ENCODE results near the gene C14orf39. TPM values are rescaled to one million over a fixed set of nuclear protein-coding genes. Genes with fewer than 3 reads are reported as not detected.
"Not testable (repeated sequence)": the region's sequence is repeated elsewhere in the genome, so short reads cannot be mapped to it uniquely, and the experiment has no call there.

The C14orf39 gene
- total RNA-seq, 1 donor from 2014 or later = 7.9 TPM

- TF ChIP-seq CTCF (IDR thresholded peaks at IDR 0.05) = no peak
- H3K4me1 ChIP-seq = no peaks in the 10 kb centered on the region
- DNase-seq (ENCODE audit: low spot score in 2 of 2) = no peak
- no peaks in the 10 kb centered on the region for H3K36me3 ChIP-seq
- H3K9me3 ChIP-seq = no peaks in the 10 kb centered on the region
- intact Hi-C loops (cut with DNase I) = no loop called here
- no peak overlapping the region for H3K27ac ChIP-seq
- H3K27me3 ChIP-seq = peaks cover 5% of the 10 kb centered on the region
- no peak overlapping the region for H3K4me3 ChIP-seq
These were observed 1.3 kb upstream of the C14orf39 start for GRCh38 chr14:60487211-60487610.

- H3K9me3 ChIP-seq = peaks cover 0 to 6% of the 10 kb centered on the region in 2 donors
- H3K27me3 ChIP-seq = peaks cover 5% of the 10 kb centered on the region
- no peaks in the 10 kb centered on the region for H3K36me3 ChIP-seq
- no peak overlapping the region for H3K27ac ChIP-seq
- TF ChIP-seq CTCF (IDR thresholded peaks at IDR 0.05) = no peak
- no peak for DNase-seq (ENCODE audit: low spot score in 2 of 2)
- peak overlapping the region; percentile 18 to 36 for H3K4me3 ChIP-seq
- no peaks in the 10 kb centered on the region for H3K4me1 ChIP-seq
- intact Hi-C loops (cut with DNase I) = no loop called here
These were observed 736 bp downstream of the C14orf39 start for GRCh38 chr14:60485057-60485597.

- Histone ChIP-seq H3K9me3 (peaks cover 0 to 11% of the 10 kb centered on the region in 2 donors), H3K36me3 (no peaks in the 10 kb centered on the region), H3K27me3 (peaks cover 5% of the 10 kb centered on the region), H3K27ac (no peak overlapping the region), H3K4me3 (no peak overlapping the region), H3K4me1 (no peaks in the 10 kb centered on the region)
- no peak for DNase-seq (ENCODE audit: low spot score in 2 of 2)
- intact Hi-C loops (cut with DNase I) = no loop called here
- no peak for TF ChIP-seq CTCF (IDR thresholded peaks at IDR 0.05)
These were observed 3.1 kb downstream of the C14orf39 start for GRCh38 chr14:60482743-60483142.

- H3K27me3 ChIP-seq; H3K4me1 ChIP-seq; intact Hi-C loops (cut with DNase I); H3K27ac ChIP-seq; H3K4me3 ChIP-seq; H3K36me3 ChIP-seq; DNase-seq (ENCODE audit: low spot score in 2 of 2): not testable (repeated sequence)
- peaks cover 0 to 11% of the 10 kb centered on the region in 2 donors for H3K9me3 ChIP-seq
These were observed 5.6 kb downstream of the C14orf39 start for GRCh38 chr14:60480248-60480647.

- H3K4me3 ChIP-seq = no peak overlapping the region
- H3K9me3 ChIP-seq = no peaks in the 10 kb centered on the region
- no peak for TF ChIP-seq CTCF (IDR thresholded peaks at IDR 0.05)
- H3K27ac ChIP-seq = no peak overlapping the region
- intact Hi-C loops (cut with DNase I) = no loop called here
- no peak for DNase-seq (ENCODE audit: low spot score in 2 of 2)
- H3K4me1 ChIP-seq = no peaks in the 10 kb centered on the region
- no peaks in the 10 kb centered on the region for H3K36me3 ChIP-seq
- no peaks in the 10 kb centered on the region for H3K27me3 ChIP-seq
These were observed 30.0 kb downstream of the C14orf39 start for GRCh38 chr14:60455875-60456274.

GRCh38 chr14:60430276-60430675 is 55.6 kb downstream of the C14orf39 start:
- DNase-seq (ENCODE audit: low spot score in 2 of 2) = no peak
- H3K27me3 ChIP-seq = no peaks in the 10 kb centered on the region
- intact Hi-C loops (cut with DNase I) = no loop called here
- H3K4me3 ChIP-seq = no peak overlapping the region
- no peaks in the 10 kb centered on the region for H3K4me1 ChIP-seq
- H3K9me3 ChIP-seq = peaks cover 0 to 8% of the 10 kb centered on the region in 2 donors
- H3K36me3 ChIP-seq = no peaks in the 10 kb centered on the region
- no peak for TF ChIP-seq CTCF (IDR thresholded peaks at IDR 0.05)
- H3K27ac ChIP-seq = no peak overlapping the region

Measured in ascending aorta (tissue), 2 donors.